Sciatic nerve (tissue), 2 donors: ENCODE results near the gene EPHA2. TPM values are rescaled to one million over a fixed set of nuclear protein-coding genes. Genes with fewer than 3 reads are reported as not detected.
"Not testable (repeated sequence)": the region's sequence is repeated elsewhere in the genome, so short reads cannot be mapped to it uniquely, and the experiment has no call there.

Experiments
- ATAC-seq: fragments of 200-7000 bp; cut with Tn5 transposase; one replicate; pipeline ENCODE4 v1.9.1; 2020; ENCODE audit warnings: mild to moderate bottlenecking, moderate library complexity
- DNase-seq: peaks from one replicate; pipeline ENCODE4 v3.0.0-alpha.2; 2020; ENCODE audit warnings: low spot score
- intact Hi-C: fragments of 100-400 bp; cut with DNase I; formaldehyde crosslinking; loops from one replicate; pipeline ENCODE4 v1.14.2; 2022
- total RNA-seq: library from RNA; stranded (reverse); fragmentation: NEBNext Ultra II Directional; extraction: Animal tissue kit (Norgen Biotek cat#: 25700); gene quantifications from one replicate; pipeline ENCODE4 v1.2.1, GENCODE V29; 2021
- donor health status: DM: no; HTN: no; CAD: no.
- donor health status: DM: no; HTN: no; CAD: no.

EPHA2 gene
- total RNA-seq, 1 donor from 2014 or later: 31.3 TPM

- ATAC-seq (no peak), DNase-seq (no peak)
- intact Hi-C loops: no loop called here
Measured at GRCh38 chr1:16171314-16172151, 15.7 kb upstream of the EPHA2 start.

- ATAC-seq (no peak), DNase-seq (no peak)
- intact Hi-C loops: no loop called here
Measured at GRCh38 chr1:16170283-16170673, 14.4 kb upstream of the EPHA2 start.

- ATAC-seq (no peak), DNase-seq (no peak)
- intact Hi-C loops: no loop called here
Measured at GRCh38 chr1:16168622-16169360, 12.9 kb upstream of the EPHA2 start.

DNA sequence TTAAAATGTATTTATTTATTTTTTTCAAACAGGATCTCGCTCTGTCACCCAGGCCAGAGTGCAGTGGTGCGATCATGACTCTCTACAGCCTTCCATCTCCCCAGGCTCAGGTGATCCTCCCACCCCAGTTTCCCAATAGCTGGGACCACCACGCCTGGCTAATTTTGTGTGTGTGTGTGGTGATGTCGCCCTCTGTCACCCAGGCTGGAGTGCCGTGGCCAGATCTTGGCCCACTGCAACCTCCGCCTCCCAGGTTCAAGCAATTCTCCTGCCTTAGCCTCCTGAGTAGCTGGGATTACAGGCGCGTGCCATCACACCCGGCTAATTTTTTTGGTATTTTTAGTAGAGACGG is 12.3 kb upstream of the EPHA2 start:
- DNase-seq, ATAC-seq, intact Hi-C loops: not testable (repeated sequence)

GRCh38 chr1:16167331-16168143 is 11.7 kb upstream of the EPHA2 start:
- no peak for DNase-seq
- ATAC-seq: peak; percentile 74
- intact Hi-C loops: no loop called here

DNA sequence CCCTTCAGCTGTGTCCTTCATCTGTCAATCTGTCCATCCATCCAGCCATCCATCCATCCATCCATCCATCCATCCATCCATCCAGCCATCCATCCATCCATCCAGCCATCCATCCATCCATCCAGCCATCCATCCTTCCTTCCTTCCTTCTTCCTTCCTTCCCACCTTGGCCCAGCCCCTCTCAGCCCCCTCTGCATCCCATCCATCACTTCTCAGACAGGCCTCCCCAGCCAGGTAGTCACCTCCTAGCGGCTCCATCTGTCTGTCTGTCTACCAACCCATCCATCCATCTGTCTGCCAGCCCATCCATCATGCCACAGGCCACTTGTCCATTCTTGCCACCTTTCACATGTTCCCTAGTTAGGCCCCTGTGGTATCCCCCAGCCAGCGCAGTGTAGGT is 10.2 kb upstream of the EPHA2 start:
- DNase-seq: no peak
- ATAC-seq: no peak
- intact Hi-C loops: no loop called here

DNA sequence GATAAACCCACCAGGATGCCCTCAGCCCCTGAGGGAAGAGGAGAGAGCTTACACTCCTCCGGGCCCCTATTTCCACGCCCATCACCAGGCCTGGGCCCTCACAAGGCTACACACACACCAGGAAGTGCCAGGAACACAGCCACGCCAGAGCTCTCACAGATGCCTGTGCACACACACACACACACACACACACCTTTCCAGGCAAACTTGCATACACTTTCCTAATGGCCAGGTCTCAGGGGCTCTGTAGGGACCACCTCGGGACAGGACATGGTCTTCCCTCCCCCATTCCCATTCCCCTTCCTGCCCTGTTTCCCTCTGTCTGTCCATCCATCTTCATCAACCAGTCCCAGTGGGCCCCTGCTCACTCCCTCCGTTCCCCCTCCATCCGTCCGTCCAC is 9.7 kb upstream of the EPHA2 start:
- ATAC-seq (no peak), DNase-seq (no peak)
- intact Hi-C loops: no loop called here

DNA sequence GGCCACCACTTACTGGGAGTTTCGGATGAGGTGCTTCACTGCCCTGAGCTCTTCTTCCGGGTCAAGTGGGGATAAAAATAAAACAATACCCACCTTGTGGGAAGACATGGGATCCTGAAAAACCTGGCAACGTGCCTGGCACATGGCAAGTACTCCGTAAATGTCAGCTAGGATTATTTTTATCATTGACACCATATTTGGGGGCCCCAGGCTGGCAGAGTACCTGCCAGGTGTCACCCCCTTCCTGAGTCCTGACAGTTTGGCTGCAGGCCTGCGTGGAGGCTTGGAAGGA is 9.2 kb upstream of the EPHA2 start:
- DNase-seq (no peak), ATAC-seq (no peak)
- intact Hi-C loops: no loop called here

- peak; percentile 16 for ATAC-seq
- intact Hi-C loops: no loop called here
- no peak for DNase-seq
Measured at GRCh38 chr1:16164213-16165072, 8.6 kb upstream of the EPHA2 start.

DNA sequence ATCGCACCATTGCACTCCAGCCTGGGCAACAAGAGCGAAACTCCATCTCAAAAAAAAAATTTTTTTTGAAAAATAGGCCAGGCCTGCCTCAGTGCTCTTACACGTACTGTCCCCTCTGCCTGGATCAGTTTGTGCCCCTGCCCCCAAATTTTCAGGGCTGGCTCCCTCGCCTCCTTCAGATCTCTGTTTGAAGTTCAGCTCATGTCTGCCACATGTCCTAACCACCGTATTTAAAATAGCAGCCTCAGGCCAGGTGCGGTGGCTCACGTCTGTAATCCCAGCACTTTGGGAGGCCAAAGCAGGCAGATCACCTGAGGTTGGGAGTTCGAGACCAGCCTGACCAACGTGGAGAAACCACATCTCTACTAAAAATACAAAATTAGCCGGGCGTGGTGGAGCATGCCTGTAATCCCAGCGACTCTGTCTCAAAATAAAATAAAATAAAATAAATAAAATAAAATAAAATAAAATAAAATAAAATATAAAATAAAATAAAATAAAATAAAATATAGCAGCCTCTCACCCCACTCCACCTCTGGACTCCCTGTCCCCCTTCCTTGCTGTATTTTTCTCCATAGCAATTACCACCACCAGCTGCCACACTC is 7.8 kb upstream of the EPHA2 start:
- DNase-seq, intact Hi-C loops, ATAC-seq: not testable (repeated sequence)

GRCh38 chr1:16162163-16162822 is 6.4 kb upstream of the EPHA2 start:
- ATAC-seq (peak; percentile 19), DNase-seq (no peak)
- intact Hi-C loops: no loop called here

GRCh38 chr1:16161717-16162116 is 5.8 kb upstream of the EPHA2 start:
- ATAC-seq (no peak), DNase-seq (no peak)
- intact Hi-C loops: no loop called here

GRCh38 chr1:16158993-16159831 is 3.3 kb upstream of the EPHA2 start:
- intact Hi-C loops: no loop called here
- no peak for ATAC-seq
- DNase-seq: no peak

DNA sequence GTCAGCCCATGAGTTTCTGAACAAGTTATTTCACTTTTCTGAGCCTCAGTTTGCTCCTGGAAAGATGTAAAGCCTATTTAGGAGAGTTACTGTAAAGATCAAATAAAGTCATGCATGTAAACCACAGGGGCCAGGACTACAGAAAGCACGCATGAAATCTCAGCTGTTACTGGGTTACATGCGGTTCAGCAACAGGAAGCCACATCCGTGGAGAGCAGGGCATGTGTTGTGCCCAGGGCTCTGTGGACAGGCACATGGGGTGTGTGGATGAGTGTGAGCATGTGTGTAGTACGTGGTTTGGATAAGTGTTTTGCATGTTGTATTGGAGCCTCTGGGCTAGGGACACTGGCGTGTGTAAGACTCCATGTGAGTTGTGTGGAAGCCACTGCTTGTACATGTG is 2.2 kb upstream of the EPHA2 start:
- intact Hi-C loops: no loop called here
- ATAC-seq: no peak
- DNase-seq: no peak

DNA sequence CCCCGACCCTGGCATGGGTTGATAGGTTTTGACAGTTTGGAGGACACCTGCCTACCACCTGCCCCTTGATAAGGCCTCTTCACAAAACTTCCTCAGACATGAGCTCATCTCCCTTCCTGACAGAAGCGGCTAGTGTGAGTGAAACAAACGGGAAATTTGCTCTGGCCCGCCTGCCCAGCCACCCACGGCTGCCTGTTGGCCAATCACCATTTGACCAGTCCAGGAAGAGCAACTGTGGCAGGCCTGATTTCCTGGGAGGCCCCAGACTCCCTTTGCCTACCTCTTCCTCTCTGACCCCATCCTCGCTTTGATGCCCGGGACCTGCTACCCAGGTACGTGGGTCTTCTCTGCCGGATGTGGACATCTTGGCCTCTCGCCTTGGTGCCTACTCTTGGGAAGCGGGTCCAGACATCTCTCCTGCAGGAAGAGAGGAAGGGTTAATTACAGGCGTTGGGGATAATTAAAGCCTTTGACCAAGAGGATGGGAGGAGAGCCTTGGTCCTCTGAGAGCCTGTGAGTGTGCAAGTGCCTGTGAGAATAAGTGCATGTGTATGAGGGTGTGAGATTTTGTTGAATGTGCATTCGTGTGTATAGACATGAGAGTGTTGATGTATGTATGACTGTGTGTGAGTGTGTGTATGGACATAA is 1.1 kb upstream of the EPHA2 start:
- intact Hi-C loops: no loop called here
- no peak for DNase-seq
- peak; percentile 2 for ATAC-seq

DNA sequence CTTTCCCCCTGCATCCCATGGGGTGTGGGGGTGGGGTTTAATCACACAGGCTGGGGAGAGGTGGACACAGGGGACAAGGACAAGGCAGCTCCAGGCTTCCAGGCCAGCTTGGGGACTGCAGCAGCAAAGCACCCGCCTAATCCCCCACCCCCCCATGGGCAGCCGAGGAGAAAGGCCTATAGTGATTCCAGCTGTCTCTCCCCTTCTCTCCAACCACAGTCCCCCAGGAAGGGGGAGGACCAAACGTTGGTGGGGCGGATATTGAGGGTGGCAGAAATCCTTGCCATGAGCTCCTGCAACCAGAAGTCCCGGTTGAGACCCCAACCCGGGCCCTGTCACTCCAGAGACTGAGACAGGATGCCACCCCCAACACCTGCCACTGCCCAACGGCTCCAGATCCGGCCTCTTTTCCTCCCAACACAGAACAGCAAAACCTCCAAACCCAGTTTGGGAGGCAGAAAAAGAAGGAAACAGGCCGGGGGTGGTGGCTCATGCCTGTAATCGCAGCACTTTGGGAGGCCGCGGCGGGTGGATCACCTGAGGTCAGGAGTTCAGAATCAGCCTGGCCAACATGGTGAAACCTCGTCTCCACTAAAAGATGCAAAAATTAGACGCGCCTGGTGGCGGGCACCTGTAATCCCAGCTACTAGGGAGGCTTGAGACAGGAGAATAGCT is 1.7 kb downstream of the EPHA2 start:
- DNase-seq (no peak), ATAC-seq (no peak)
- intact Hi-C loops: no loop called here
